AG10803 (cell line): ENCODE results near the gene CRTC1.

Experiments used
- DNase-seq: peaks from one replicate; pipeline ENCODE4 v3.0.0; 2010; ENCODE audit warnings: low read depth
- H3K4me3 ChIP-seq: 2 replicates; pipeline ENCODE4 v1.5.1; 2011; ENCODE audit warnings: mild to moderate bottlenecking, low read length, control low read depth
- TF ChIP-seq, protein P1 (sequence below): conservative IDR thresholded peaks from 2 replicates; pipeline ENCODE4 v1.5.1; 2011; ENCODE audit warnings: mild to moderate bottlenecking, low read length, control low read depth, inconsistent platforms

CRTC1 gene

DNA sequence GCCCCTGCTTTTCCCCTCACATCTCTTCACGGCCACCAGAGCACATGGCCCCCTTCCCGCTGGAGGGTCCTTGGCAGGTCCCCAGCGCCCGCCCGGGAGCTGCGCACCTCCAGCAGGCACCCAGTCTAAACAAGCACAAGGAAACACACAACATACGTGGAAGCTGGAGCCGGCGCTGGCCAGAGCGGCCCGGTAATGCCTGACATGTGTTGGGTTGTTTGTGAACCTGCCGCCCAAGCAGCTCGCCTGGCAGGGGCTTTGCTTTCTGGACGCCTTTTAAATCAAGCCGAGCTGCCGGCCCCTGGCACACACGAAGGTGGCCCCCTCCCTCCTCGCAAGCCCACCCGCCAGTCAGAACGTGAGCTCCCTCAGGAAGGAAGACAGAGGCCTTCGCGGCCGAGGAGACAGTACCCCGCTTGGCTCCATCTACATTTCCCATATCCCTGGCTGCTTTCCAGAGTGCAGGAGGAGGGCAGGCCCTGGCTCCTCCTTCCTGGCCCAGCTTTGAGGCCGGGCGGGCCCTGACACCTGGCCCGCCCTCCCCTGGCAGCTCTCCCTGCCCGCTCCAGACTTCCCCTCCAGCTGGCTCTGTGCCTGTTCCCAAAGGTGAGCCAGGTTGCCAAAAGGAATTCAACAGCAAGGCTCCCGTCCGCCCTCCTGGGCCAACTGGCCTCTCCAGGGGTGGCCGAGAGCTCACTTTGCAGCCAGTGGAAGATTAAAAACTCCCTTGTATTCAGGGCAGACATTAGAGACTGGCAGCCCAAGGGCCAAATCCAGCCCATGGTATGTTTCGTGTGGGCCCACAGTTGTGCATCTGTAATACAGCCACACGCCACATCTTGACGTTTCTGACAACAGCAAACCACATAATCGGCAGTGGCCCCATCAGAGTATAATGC, 78.9 kb downstream of the CRTC1 start:
- H3K4me3 ChIP-seq: no peak overlapping the region
- TF ChIP-seq, protein P1, sequence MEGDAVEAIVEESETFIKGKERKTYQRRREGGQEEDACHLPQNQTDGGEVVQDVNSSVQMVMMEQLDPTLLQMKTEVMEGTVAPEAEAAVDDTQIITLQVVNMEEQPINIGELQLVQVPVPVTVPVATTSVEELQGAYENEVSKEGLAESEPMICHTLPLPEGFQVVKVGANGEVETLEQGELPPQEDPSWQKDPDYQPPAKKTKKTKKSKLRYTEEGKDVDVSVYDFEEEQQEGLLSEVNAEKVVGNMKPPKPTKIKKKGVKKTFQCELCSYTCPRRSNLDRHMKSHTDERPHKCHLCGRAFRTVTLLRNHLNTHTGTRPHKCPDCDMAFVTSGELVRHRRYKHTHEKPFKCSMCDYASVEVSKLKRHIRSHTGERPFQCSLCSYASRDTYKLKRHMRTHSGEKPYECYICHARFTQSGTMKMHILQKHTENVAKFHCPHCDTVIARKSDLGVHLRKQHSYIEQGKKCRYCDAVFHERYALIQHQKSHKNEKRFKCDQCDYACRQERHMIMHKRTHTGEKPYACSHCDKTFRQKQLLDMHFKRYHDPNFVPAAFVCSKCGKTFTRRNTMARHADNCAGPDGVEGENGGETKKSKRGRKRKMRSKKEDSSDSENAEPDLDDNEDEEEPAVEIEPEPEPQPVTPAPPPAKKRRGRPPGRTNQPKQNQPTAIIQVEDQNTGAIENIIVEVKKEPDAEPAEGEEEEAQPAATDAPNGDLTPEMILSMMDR: no peak
- no peak for DNase-seq

DNA sequence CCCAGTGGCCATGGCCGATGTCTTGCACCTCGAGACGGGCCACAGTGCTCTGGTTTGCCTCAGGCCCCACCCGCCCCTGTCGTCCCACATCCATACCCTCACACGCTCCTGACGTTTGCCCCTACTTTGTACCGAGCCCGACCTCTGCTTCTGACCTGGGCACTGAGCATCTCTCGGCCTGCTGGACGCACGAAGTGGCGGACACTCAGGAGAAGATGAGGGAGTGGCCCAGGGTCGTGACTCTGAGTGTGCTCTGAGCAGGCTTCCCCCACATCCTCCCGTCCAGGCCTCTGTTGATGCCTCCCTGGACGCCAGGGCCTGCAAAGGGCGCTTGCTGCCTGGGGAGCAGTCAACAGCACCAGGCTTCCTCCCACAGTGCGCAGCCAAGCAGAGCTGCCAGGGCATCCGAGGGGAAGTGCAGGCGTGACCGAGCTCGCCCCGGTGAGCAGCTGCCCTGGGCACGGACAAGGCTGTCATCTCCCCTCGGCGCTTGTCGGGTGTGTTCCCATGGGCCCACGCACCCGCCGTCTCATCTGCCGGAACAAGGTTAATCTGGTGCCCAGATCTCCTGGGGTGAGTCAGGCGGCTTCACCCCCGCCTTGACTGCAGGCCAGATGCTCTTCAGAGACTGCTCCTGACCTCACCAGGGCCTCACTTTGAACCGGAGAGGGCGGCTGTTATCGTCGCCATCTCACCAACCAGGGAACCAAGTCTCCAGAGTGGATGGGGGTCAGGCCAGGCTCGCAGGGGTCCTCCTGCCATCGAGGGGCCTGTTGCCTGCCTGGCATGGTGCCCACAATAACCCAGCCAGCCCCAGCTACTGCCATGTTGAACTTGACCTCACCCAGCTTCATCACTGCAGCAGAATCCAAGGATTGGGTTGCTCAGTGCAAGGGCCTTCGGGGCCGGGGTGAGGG, 80.5 kb downstream of the CRTC1 start:
- H3K4me3 ChIP-seq: no peak overlapping the region
- DNase-seq: peak; percentile 85
- TF ChIP-seq, protein P1: no peak

DNA sequence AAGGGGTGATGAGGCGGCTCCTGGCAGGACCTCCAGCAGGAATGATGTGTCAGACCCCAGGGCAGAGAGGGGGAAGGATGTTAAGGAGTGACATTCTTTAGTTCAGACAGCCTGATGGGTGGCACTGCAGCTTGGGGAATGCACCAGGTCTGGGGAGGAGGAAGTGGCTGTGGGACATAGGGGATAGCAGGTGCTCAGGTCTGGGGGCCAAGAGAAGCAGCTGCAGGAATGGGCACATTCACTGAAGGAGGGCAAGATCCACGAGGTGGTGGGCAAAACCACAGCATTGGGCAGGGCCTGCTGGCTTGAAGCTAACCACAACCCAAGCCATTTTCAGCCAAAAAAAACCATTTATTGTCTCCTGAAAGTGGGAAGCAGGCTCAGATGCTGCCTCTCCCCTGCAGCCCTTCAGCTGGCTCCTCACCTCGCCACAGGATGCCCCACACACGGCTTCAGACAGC, 81.1 kb downstream of the CRTC1 start:
- peak; percentile 38 for DNase-seq
- H3K4me3 ChIP-seq: no peak overlapping the region
- TF ChIP-seq, protein P1: no peak

DNA sequence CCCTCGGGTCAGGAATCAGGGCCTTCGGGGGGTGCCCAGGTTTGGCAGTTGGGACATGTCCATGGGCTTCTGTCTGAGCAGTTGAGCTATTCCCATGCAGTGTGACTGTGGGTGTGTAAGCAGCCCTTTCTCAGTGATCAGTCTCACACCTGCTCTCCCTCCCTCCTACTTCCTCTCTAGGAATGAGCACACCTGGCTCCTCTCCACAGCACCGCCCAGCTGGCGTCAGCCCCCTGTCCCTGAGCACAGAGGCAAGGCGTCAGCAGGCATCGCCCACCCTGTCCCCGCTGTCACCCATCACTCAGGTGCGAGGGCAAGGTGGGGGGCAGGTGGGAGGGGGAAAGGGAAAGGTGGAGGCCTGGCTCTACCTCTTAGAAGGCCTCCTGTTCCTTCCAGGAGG, 81.7 kb downstream of the CRTC1 start:
- TF ChIP-seq, protein P1: no peak
- no peak overlapping the region for H3K4me3 ChIP-seq
- no peak for DNase-seq

DNA sequence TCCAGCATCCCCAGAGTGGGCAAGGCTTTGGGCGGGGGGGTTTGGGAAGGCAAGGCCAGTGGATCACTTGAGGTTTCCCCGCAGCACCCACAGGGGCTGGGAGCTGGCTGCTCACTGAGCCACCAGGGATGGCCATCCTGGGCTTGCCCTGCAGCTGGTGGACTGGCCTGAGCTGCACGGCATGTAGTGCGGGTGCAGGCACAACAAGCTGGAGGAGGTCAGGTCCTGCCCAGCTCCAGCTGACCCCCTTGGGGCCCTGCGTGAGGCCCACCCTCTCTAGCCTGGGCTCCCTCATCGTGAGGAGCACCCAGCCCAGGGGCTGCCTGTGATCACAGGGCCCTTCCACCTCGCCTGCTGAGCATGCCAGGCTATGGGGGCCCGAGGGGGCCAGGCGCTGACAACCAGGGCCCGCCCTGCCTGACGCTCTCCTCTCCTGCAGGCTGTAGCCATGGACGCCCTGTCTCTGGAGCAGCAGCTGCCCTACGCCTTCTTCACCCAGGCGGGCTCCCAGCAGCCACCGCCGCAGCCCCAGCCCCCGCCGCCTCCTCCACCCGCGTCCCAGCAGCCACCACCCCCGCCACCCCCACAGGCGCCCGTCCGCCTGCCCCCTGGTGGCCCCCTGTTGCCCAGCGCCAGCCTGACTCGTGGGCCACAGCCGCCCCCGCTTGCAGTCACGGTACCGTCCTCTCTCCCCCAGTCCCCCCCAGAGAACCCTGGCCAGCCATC, 84.7 kb downstream of the CRTC1 start:
- DNase-seq: no peak
- no peak overlapping the region for H3K4me3 ChIP-seq
- TF ChIP-seq, protein P1: no peak

DNA sequence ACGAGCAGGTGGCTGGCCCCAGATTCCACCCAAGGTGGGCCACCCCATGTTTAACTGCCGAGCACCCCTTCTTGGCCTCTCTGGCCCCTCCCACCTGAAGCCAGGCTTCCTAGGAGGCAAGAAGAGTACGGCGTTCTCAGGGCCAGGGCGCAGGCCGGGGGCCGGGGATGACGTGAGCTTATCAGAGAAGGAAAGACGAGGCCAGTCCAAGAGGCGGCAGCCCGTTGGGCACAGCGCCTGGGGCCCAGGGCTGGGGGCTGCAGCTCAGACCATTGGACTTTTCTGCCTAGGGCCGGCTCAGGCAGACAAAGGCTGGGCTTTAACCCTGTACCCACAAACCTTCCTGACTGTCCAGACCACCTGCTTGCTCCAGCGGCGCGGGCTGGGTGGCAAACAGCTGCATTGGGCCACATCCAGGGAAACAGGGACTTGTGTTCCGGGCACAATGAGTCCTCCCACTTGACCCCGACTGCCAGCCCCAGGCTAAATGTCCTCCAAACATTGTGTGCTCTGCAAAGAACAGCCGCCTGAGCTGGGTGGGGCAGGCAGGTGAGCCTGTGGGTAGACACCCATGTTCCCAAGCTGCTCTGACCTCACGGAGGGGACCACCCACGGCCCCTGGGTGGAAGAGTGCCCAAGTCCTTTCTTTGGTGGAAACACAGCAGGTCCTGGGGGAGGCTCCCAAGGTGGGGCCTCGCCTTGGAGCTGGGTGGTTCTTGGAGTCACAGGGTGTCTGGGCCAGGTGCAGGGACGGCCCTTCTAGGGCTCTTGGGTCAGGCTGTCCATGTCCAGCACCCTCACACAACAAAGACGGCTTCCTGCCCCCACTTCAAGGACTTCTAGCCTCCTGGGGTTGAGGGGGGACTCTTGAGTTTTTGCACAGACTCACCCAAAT, 85.8 kb downstream of the CRTC1 start:
- DNase-seq: no peak
- TF ChIP-seq, protein P1: no peak
- no peak overlapping the region for H3K4me3 ChIP-seq
